GM12865 (cell line): ENCODE results near the gene XIRP1.

ENCODE experiments used
- DNase-seq: peaks from one replicate; pipeline ENCODE4 v3.0.0; 2010; ENCODE audit warnings: low read depth
- H3K4me3 ChIP-seq: 2 replicates; pipeline ENCODE4 v1.5.1; 2011; ENCODE audit warnings: mild to moderate bottlenecking, low read depth, low read length, control low read depth
- CTCF ChIP-seq: IDR thresholded peaks from 2 replicates; pipeline ENCODE4 v1.5.1; 2011; ENCODE audit warnings: low read length, control low read depth, low read depth, inconsistent platforms; ENCODE audit not compliant: insufficient read depth; ENCODE audit errors: missing control alignments

Gene XIRP1, protein sequence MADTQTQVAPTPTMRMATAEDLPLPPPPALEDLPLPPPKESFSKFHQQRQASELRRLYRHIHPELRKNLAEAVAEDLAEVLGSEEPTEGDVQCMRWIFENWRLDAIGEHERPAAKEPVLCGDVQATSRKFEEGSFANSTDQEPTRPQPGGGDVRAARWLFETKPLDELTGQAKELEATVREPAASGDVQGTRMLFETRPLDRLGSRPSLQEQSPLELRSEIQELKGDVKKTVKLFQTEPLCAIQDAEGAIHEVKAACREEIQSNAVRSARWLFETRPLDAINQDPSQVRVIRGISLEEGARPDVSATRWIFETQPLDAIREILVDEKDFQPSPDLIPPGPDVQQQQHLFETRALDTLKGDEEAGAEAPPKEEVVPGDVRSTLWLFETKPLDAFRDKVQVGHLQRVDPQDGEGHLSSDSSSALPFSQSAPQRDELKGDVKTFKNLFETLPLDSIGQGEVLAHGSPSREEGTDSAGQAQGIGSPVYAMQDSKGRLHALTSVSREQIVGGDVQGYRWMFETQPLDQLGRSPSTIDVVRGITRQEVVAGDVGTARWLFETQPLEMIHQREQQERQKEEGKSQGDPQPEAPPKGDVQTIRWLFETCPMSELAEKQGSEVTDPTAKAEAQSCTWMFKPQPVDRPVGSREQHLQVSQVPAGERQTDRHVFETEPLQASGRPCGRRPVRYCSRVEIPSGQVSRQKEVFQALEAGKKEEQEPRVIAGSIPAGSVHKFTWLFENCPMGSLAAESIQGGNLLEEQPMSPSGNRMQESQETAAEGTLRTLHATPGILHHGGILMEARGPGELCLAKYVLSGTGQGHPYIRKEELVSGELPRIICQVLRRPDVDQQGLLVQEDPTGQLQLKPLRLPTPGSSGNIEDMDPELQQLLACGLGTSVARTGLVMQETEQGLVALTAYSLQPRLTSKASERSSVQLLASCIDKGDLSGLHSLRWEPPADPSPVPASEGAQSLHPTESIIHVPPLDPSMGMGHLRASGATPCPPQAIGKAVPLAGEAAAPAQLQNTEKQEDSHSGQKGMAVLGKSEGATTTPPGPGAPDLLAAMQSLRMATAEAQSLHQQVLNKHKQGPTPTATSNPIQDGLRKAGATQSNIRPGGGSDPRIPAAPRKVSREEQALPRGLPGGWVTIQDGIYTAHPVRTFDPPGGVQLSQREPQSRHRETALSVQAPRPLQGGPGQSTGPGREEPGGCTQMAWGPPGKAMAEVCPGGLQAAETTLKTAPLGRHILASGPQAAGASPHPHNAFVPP (N-terminal part only)

DNA sequence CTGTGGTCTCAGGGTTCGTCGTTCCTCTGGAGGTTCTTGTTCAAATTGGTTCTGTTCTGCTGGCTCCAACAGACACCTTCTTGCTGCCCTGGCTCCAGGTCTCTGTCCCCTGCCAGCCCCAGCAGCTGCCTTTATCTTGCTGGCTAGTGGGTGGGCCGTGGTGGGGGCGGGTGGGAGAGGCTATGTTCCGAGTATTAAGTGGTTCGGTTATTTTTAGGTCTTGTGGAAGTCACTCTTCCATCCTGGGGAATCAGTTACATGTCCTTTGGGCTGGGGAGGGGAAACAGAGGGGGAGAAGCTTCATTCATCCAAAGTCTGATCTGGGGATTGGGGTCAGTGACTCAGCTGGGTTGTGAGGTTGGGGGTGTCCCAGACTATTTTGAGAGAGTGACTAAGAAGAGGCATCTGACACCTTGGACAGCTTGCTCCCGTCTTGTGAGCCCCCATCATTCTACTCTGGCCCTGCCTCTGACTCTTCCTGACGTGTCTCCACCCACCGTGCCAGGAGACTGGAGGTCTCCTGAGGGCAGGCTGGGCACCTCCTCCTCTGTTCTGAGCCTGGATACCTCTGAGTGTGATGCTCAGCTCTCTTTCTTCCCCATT lies at the start of gene XIRP1:
Gene XIRP1 (minus strand): TSS at position 106 of the 603 bp plus-strand sequence. CDS start 3,150 bp downstream, outside the sequence.
- no peak for TF ChIP-seq CTCF
- H3K4me3 ChIP-seq, result no peak within 1 kb of the TSS
- peak; percentile 32 for DNase-seq

DNA sequence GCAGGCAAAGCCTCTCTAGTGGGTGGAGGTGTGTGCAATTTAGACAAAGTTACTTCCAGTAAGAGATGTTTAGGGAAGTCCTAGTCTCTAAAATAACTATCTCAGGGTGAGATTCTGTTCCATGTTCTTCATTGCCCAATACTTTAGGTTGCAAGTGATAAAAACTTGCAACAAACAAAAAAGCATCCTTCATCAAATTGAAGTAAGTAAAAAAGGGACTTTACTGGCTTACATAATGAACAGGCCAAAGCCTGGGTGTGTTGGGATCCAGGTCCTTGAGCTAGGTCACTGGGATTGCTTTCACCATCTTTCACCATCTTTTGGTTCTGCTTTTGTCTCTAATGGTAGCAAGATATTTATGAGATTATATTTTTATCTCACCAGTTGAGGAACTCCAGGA lies 49.2 kb upstream of the XIRP1 start:
- DNase-seq, result no peak
- no peak for TF ChIP-seq CTCF

GRCh38 chr3:39237027-39237426 lies 44.6 kb upstream of the XIRP1 start:
- no peak overlapping the region for H3K4me3 ChIP-seq
- TF ChIP-seq CTCF, result no peak
- no peak for DNase-seq

More for the DNA sequence above, 49.2 kb upstream of the XIRP1 start:
- H3K4me3 ChIP-seq, result no peak overlapping the region

- no peak overlapping the region for H3K4me3 ChIP-seq
- DNase-seq, result peak; percentile 19
- TF ChIP-seq CTCF, result no peak
Measured at GRCh38 chr3:39234651-39235050, 42.3 kb upstream of the XIRP1 start.

DNA sequence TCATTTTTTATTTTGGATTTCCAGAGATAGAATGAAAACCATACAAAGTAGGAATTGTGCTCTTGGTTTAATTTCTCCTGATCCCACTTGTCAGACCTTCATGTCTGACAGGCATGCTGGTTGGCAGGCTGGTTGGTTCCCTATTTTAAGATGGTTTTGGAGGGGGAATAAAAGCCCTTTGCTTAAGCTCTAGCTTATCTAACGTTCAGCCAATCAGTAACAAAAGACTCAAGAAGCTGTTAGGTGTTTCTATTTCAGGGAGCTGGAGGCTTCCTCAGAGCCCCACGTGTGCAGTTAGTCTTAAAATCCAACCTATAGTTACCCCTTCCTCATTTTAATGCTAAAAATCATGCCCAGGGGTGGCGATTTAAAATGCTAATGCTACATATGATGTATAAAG lies 40.5 kb upstream of the XIRP1 start:
- no peak for DNase-seq
- no peak overlapping the region for H3K4me3 ChIP-seq
- no peak for TF ChIP-seq CTCF

- no peak for DNase-seq
- TF ChIP-seq CTCF, result no peak
- H3K4me3 ChIP-seq, result no peak overlapping the region
Measured at GRCh38 chr3:39230453-39230852, 38.1 kb upstream of the XIRP1 start.
